Lower leg skin (tissue), 4 donors: ENCODE results near the gene PPP1R17. TPM values are rescaled to one million over a fixed set of nuclear protein-coding genes. Genes with fewer than 3 reads are reported as not detected.

ENCODE experiments used
- DNase-seq, 2 donors: peaks; one replicate each; pipeline ENCODE4 v3.0.0-alpha.2; 2019; ENCODE audit warnings: low spot score in 2 of 2
- H3K4me3 ChIP-seq: fragments of 200-600 bp; sonication (generic); 2 replicates; pipeline ENCODE4 v1.5.1; 2017; ENCODE audit warnings: mild to moderate bottlenecking, low read depth; ENCODE audit not compliant: poor library complexity, severe bottlenecking
- CTCF ChIP-seq, 3 donors: fragments of 450-650 bp; IDR thresholded peaks; one replicate each; pipeline ENCODE4 v1.5.1; 2016; ENCODE audit warnings: antibody characterized with exemption in 3 of 3, mild to moderate bottlenecking in 3 of 3, moderate library complexity in 2 of 3
- POLR2A ChIP-seq, 2 donors: fragments of 450-650 bp; IDR thresholded peaks; one replicate each; pipeline ENCODE4 v1.6.1; 2016 to 2017; ENCODE audit warnings: antibody characterized with exemption in 2 of 2, mild to moderate bottlenecking in 1 of 2, moderate library complexity in 1 of 2
- WGBS, 2 donors: methylation state at CpG; one replicate each; pipeline ENCODE4 v1.1.5; 2018; 5-methylcytosine and 5-hydroxymethylcytosine counted together
- intact Hi-C: fragments of 100-400 bp; cut with DNase I; formaldehyde crosslinking; loops from one replicate; pipeline ENCODE4 v1.15.0; 2023; ENCODE audit warnings: low total_unique reads
- total RNA-seq, 4 donors: library from RNA; depleted of rRNA; stranded (reverse); fragments of >200 nt; gene quantifications; one replicate each; pipeline ENCODE4 v1.1.0, GENCODE V29; 2016

PPP1R17 gene
- total RNA-seq, 4 donors from 2014 or later = not detected

GRCh38 chr7:31669461-31669860 is 17.6 kb upstream of the PPP1R17 start:
- no peak for TF ChIP-seq POLR2A (IDR thresholded peaks at IDR 0.05)
- TF ChIP-seq CTCF (IDR thresholded peaks at IDR 0.05) = no peak
- DNase-seq = no peak
- intact Hi-C loops = no loop called here
- H3K4me3 ChIP-seq = no peak overlapping the region

- no peak overlapping the region for H3K4me3 ChIP-seq
- DNase-seq = no peak
- no peak for TF ChIP-seq CTCF (IDR thresholded peaks at IDR 0.05)
- WGBS, 2 donors = 66 to 73% methylated on average over 12 of the region's 12 CpGs
- intact Hi-C loops = no loop called here
These were observed 7.3 kb upstream of the PPP1R17 start for GRCh38 chr7:31679574-31680305.

GRCh38 chr7:31683445-31684225 is 3.4 kb upstream of the PPP1R17 start:
- 41 to 44% methylated on average over 5 of the region's 5 CpGs for WGBS, 2 donors
- intact Hi-C loops = no loop called here
- no peak for TF ChIP-seq CTCF (IDR thresholded peaks at IDR 0.05)
- TF ChIP-seq POLR2A (IDR thresholded peaks at IDR 0.05) = no peak
- H3K4me3 ChIP-seq = no peak overlapping the region
- no peak for DNase-seq

- DNase-seq = no peak
- no peak for TF ChIP-seq CTCF (IDR thresholded peaks at IDR 0.05)
- H3K4me3 ChIP-seq = no peak overlapping the region
- intact Hi-C loops = no loop called here
- WGBS, 2 donors = 66 to 73% methylated on average over 3 of the region's 3 CpGs
These were observed 1.4 kb downstream of the PPP1R17 start for GRCh38 chr7:31688372-31688771.

- no peak for DNase-seq
- no peak overlapping the region for H3K4me3 ChIP-seq
- WGBS, 2 donors = 41 to 52% methylated on average over 2 of the region's 2 CpGs
- no peak for TF ChIP-seq POLR2A (IDR thresholded peaks at IDR 0.05)
- no peak for TF ChIP-seq CTCF (IDR thresholded peaks at IDR 0.05)
- intact Hi-C loops = no loop called here
These were observed 2.0 kb downstream of the PPP1R17 start for GRCh38 chr7:31688996-31689395.
